G401 (cell line): ENCODE results near the gene MYO7A. TPM values are rescaled to one million over a fixed set of nuclear protein-coding genes. Genes with fewer than 3 reads are reported as not detected.
A peak's percentile ranks its signal among the peaks of the same experiment; 100 is the strongest.

Source experiments
- DNase-seq: peaks from one replicate; pipeline ENCODE4 v3.0.0-alpha.2; 2015; ENCODE audit warnings: low spot score
- in situ Hi-C: cut with HindIII; loops from 2 replicates; pipeline ENCODE4 v1.10.0; 2016; ENCODE audit warnings: low sequenced_read_pairs, mixed read lengths
- total RNA-seq: library from RNA; depleted of rRNA; stranded (reverse); fragments of >200 nt; shearing (Covaris generic); gene quantifications from 2 replicates; pipeline ENCODE4 v1.2.3, GENCODE V29; 2014

Gene MYO7A
- total RNA-seq, 1 experiment from 2014 or later = 0.64 TPM

GRCh38 chr11:77154381-77155081 is 26.5 kb downstream of the MYO7A start:
- in situ Hi-C loops = no loop called here

GRCh38 chr11:77155082-77155475 is 27.0 kb downstream of the MYO7A start:
- no peak for DNase-seq
- in situ Hi-C loops = no loop called here

More at GRCh38 chr11:77154381-77155081, 26.5 kb downstream of the MYO7A start:
- peak; percentile 97 for DNase-seq

- in situ Hi-C loops = no loop called here
- DNase-seq = peak; percentile 60
These were observed 27.6 kb downstream of the MYO7A start for GRCh38 chr11:77155556-77156130.

- no peak for DNase-seq
- in situ Hi-C loops = no loop called here
These were observed 28.6 kb downstream of the MYO7A start for GRCh38 chr11:77156396-77157195.

GRCh38 chr11:77158041-77158695 is 30.1 kb downstream of the MYO7A start:
- DNase-seq = no peak
- in situ Hi-C loops = no loop called here

- in situ Hi-C loops = no loop called here
- no peak for DNase-seq
These were observed 31.3 kb downstream of the MYO7A start for GRCh38 chr11:77159219-77159936.

GRCh38 chr11:77159937-77160495 is 32.0 kb downstream of the MYO7A start:
- in situ Hi-C loops = no loop called here
- no peak for DNase-seq

GRCh38 chr11:77163271-77163670 is 35.2 kb downstream of the MYO7A start:
- in situ Hi-C loops = no loop called here

GRCh38 chr11:77165066-77165465 is 37.0 kb downstream of the MYO7A start:
- no peak for DNase-seq
- in situ Hi-C loops = no loop called here

More at GRCh38 chr11:77163271-77163670, 35.2 kb downstream of the MYO7A start:
- no peak for DNase-seq

- DNase-seq = no peak
- in situ Hi-C loops = no loop called here
These were observed 38.0 kb downstream of the MYO7A start for GRCh38 chr11:77166021-77166420.

- in situ Hi-C loops = no loop called here
- DNase-seq = no peak
These were observed 39.1 kb downstream of the MYO7A start for GRCh38 chr11:77167111-77167626.

GRCh38 chr11:77167791-77168190 is 39.7 kb downstream of the MYO7A start:
- no peak for DNase-seq
- in situ Hi-C loops = no loop called here

- in situ Hi-C loops = no loop called here
- DNase-seq = no peak
These were observed 42.1 kb downstream of the MYO7A start for GRCh38 chr11:77170107-77170506.

GRCh38 chr11:77171254-77171653 is 43.2 kb downstream of the MYO7A start:
- no peak for DNase-seq
- in situ Hi-C loops = no loop called here

GRCh38 chr11:77171885-77172665 is 44.0 kb downstream of the MYO7A start:
- no peak for DNase-seq

GRCh38 chr11:77172666-77172982 is 44.6 kb downstream of the MYO7A start:
- DNase-seq = no peak
- in situ Hi-C loops = no loop called here

More at GRCh38 chr11:77171885-77172665, 44.0 kb downstream of the MYO7A start:
- in situ Hi-C loops = no loop called here

- DNase-seq = no peak
- in situ Hi-C loops = no loop called here
These were observed 45.4 kb downstream of the MYO7A start for GRCh38 chr11:77173494-77173893.

- in situ Hi-C loops = no loop called here
- no peak for DNase-seq
These were observed 46.5 kb downstream of the MYO7A start for GRCh38 chr11:77174559-77174958.
